ENCODE measurements around the gene FABP1. TPM values are rescaled to one million over a fixed set of nuclear protein-coding genes. Genes with fewer than 3 reads are reported as not detected.

Gene FABP1
- total and polyA plus RNA-seq, 9 of the 15 experiments (the other 6 are each of a cell fraction or from before 2014, with no cell fraction given), result 0.64 TPM; not detected in 8

DNA sequence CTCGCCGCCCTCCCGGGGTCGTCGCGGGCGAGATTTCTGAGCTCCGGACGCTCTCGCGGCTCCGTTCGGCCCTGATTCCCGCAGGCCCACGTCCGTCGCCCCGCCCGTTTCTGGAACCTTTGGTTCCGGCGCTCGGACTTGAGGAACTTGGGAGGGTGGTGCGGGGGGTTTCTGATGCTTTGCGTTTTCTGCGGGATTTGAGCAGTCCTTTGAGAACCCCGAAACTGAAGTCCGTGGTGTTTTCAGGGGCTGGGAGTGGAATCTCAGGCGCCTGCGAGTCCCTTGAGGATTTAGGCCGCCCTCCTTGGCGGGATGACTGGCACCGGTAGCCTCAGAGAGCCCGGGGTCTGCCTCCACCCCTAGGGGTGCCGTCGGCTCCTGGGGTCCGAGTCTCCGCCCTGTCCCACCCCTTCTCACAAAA, 42.6 kb upstream of the FABP1 start:
- DNase-seq (ENCODE audit: extremely low read depth in 1 of 4, low spot score in 3 of 4), result no peak
- FAIRE-seq, result no peak

More for the DNA sequence above, 42.6 kb upstream of the FABP1 start:
- intact Hi-C loops (cut with micrococcal nuclease), result no loop called here
- H3K36me3 ChIP-seq (ENCODE audit: control insufficient read depth, insufficient read depth, low read length), result no peaks in the 10 kb centered on the region
- TF ChIP-seq, protein P1, sequence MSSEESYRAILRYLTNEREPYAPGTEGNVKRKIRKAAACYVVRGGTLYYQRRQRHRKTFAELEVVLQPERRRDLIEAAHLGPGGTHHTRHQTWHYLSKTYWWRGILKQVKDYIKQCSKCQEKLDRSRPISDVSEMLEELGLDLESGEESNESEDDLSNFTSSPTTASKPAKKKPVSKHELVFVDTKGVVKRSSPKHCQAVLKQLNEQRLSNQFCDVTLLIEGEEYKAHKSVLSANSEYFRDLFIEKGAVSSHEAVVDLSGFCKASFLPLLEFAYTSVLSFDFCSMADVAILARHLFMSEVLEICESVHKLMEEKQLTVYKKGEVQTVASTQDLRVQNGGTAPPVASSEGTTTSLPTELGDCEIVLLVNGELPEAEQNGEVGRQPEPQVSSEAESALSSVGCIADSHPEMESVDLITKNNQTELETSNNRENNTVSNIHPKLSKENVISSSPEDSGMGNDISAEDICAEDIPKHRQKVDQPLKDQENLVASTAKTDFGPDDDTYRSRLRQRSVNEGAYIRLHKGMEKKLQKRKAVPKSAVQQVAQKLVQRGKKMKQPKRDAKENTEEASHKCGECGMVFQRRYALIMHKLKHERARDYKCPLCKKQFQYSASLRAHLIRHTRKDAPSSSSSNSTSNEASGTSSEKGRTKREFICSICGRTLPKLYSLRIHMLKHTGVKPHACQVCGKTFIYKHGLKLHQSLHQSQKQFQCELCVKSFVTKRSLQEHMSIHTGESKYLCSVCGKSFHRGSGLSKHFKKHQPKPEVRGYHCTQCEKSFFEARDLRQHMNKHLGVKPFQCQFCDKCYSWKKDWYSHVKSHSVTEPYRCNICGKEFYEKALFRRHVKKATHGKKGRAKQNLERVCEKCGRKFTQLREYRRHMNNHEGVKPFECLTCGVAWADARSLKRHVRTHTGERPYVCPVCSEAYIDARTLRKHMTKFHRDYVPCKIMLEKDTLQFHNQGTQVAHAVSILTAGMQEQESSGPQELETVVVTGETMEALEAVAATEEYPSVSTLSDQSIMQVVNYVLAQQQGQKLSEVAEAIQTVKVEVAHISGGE (CRISPR knock-in tag; IDR thresholded peaks at IDR 0.05), result peak in 1 of 3 experiments; percentile 71; a peak in 1 of 6 replicates
- TF ChIP-seq, protein P2, sequence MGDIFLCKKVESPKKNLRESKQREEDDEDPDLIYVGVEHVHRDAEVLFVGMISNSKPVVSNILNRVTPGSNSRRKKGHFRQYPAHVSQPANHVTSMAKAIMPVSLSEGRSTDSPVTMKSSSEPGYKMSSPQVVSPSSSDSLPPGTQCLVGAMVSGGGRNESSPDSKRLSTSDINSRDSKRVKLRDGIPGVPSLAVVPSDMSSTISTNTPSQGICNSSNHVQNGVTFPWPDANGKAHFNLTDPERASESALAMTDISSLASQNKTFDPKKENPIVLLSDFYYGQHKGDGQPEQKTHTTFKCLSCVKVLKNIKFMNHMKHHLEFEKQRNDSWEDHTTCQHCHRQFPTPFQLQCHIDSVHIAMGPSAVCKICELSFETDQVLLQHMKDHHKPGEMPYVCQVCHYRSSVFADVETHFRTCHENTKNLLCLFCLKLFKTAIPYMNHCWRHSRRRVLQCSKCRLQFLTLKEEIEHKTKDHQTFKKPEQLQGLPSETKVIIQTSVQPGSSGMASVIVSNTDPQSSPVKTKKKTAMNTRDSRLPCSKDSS (IDR thresholded peaks at IDR 0.05; ENCODE audit: low read depth, partially characterized antibody), result no peak
- TF ChIP-seq, protein P3, sequence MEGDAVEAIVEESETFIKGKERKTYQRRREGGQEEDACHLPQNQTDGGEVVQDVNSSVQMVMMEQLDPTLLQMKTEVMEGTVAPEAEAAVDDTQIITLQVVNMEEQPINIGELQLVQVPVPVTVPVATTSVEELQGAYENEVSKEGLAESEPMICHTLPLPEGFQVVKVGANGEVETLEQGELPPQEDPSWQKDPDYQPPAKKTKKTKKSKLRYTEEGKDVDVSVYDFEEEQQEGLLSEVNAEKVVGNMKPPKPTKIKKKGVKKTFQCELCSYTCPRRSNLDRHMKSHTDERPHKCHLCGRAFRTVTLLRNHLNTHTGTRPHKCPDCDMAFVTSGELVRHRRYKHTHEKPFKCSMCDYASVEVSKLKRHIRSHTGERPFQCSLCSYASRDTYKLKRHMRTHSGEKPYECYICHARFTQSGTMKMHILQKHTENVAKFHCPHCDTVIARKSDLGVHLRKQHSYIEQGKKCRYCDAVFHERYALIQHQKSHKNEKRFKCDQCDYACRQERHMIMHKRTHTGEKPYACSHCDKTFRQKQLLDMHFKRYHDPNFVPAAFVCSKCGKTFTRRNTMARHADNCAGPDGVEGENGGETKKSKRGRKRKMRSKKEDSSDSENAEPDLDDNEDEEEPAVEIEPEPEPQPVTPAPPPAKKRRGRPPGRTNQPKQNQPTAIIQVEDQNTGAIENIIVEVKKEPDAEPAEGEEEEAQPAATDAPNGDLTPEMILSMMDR (IDR thresholded peaks at IDR 0.05 in 2 of 3, conservative IDR thresholded peaks at IDR 0.05 in 1 of 3; ENCODE audit: insufficient read depth in 2 of 3, low read depth in 1 of 3, low read length in 3 of 3), result no peak
- H3K4me2 ChIP-seq (ENCODE audit: insufficient read depth, low read length), result no peak overlapping the region
- H4K20me1 ChIP-seq (replicated peaks; ENCODE audit: control insufficient read depth, insufficient read depth, low read length), result no peaks in the 10 kb centered on the region
- H3K4me1 ChIP-seq (replicated peaks in 1 of 2; ENCODE audit: control insufficient read depth in 2 of 2, insufficient read depth in 2 of 2, low read length in 2 of 2), result peaks cover 0 to 3% of the 10 kb centered on the region in 2 experiments; a peak in 1 of 5 replicates
- no peak for ATAC-seq
- no TSS peak for BruUV-seq (replicated peaks)
- H3K9me1 ChIP-seq (ENCODE audit: control insufficient read depth, insufficient read depth, low read length), result no peaks in the 10 kb centered on the region
- 41% methylated on average over 13 of the region's 37 CpGs for WGBS (ENCODE audit: insufficient coverage, low coverage, missing lambda C conversion rate)
- H3K79me2 ChIP-seq (ENCODE audit: control insufficient read depth, insufficient read depth, low read length), result no peaks in the 10 kb centered on the region
- no peak overlapping the region for H3K9ac ChIP-seq (ENCODE audit: insufficient read depth in 1 of 2, low read depth in 2 of 2, low read length in 2 of 2)
- in situ Hi-C loops (cut with MboI), result no loop called here
- POLR2A ChIA-PET, result no interaction called here
- H3K27me3 ChIP-seq (ENCODE audit: control insufficient read depth in 2 of 2, insufficient read depth in 2 of 2, low read length in 2 of 2), result peaks cover 3 to 31% of the 10 kb centered on the region in 2 experiments; a peak in 4 of 5 replicates
- CTCF ChIA-PET (ENCODE audit: low intra/inter-chr PET ratio), result no interaction called here
- no peak overlapping the region for H3K4me3 ChIP-seq
- no peak overlapping the region for H2AFZ ChIP-seq (ENCODE audit: low read depth, low read length)
- no peak overlapping the region for H3K27ac ChIP-seq (ENCODE audit: extremely low read depth, low read depth, low read length)
- no peaks in the 10 kb centered on the region for H3K9me3 ChIP-seq (replicated peaks; ENCODE audit: control insufficient read depth, insufficient read depth, low read depth, low read length)

All from K562 (cell line).